GM12872 (cell line): ENCODE results near the gene GPD2.

Experiments used
- CTCF ChIP-seq: IDR thresholded peaks from 3 replicates; pipeline ENCODE4 v1.5.1; 2011; ENCODE audit warnings: low read depth, mild to moderate bottlenecking, low read length, moderate library complexity; ENCODE audit not compliant: insufficient read depth

The GPD2 gene

GRCh38 chr2:156581280-156581679 is 145.1 kb downstream of the GPD2 start:
- no peak for TF ChIP-seq CTCF

GRCh38 chr2:156585457-156585856 is 149.3 kb downstream of the GPD2 start:
- no peak for TF ChIP-seq CTCF

GRCh38 chr2:156586621-156587020 is 150.4 kb downstream of the GPD2 start:
- TF ChIP-seq CTCF, result no peak

- TF ChIP-seq CTCF, result 0 out of 3 replicates have a peak, but pooled peaks have one; percentile 45
These were observed 153.4 kb downstream of the GPD2 start for GRCh38 chr2:156589381-156590079.

GRCh38 chr2:156590085-156590739 is 154.0 kb downstream of the GPD2 start:
- no peak for TF ChIP-seq CTCF

- TF ChIP-seq CTCF, result no peak
These were observed 156.8 kb downstream of the GPD2 start for GRCh38 chr2:156592809-156593593.

- no peak for TF ChIP-seq CTCF
These were observed 157.4 kb downstream of the GPD2 start for GRCh38 chr2:156593594-156593921.
